GM15510 (cell line): ENCODE measurements around the gene DRC1.

Experiments used
- POLR2A ChIP-seq: IDR thresholded peaks from 3 replicates; pipeline ENCODE4 v1.6.1; 2011; ENCODE audit warnings: borderline replicate concordance; ENCODE audit not compliant: insufficient read length; ENCODE audit errors: extremely low read depth

DRC1 gene

GRCh38 chr2:26485725-26486418 is 84.2 kb downstream of the DRC1 start:
- TF ChIP-seq POLR2A = no peak

DNA sequence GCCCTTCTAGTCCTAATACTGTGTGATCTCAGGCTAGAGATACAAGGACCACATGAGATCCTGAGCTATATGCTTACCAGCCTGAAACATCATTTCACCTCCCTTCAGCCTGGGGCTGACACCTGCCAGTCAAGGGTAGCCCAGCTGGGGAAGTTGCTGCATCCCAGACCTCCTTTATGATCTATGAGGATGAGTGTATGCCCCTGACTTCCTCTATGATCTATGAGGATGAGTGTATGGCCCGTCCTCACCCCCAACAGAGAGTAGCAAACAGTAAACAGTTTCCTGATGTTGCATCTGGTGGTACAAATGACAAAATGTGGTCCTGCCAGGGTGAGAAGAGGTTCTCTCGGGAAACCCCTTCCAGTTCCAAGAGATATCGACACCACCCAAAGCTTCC is 85.1 kb downstream of the DRC1 start:
- no peak for TF ChIP-seq POLR2A

GRCh38 chr2:26487192-26487591 is 85.5 kb downstream of the DRC1 start:
- TF ChIP-seq POLR2A = no peak

DNA sequence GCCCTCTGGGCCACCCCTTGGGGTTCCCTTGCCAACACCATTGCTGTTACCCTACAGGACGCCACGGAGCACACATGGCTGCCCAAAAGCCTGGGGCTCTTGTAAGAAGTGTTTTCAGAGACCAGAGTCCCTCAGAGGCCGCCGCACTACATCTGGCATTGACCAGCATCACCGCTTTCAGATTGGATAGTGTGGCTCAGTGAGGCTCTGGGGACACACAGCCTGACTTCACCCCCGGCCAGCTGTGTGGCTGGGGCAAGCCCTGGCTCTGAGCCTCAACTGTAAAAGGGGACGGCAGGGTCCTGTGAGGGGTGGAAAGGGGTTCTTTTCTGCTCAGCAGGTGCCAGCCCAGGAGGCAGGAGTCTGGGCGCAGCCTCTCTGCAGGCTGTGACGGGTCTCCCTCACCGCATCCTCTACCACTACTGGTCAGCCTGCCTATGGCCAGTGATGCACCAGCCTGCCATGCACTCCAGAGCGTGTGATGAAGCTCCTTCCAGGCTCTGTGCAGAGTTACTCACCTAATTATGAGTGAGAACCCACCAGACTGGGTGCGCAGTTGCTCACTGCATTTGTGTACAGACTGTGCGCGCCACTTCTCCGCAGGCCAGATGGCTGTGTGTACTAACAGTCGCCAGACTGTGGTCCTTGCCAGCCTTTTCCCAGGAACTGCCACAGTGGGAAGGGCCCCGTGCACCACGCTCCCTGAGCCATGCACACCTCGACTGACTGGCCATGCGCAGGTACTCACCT is 86.9 kb downstream of the DRC1 start:
- no peak for TF ChIP-seq POLR2A

- TF ChIP-seq POLR2A = no peak
Observed at GRCh38 chr2:26489213-26489850, 87.6 kb downstream of the DRC1 start.

GRCh38 chr2:26491563-26492167 is 89.9 kb downstream of the DRC1 start:
- no peak for TF ChIP-seq POLR2A

DNA sequence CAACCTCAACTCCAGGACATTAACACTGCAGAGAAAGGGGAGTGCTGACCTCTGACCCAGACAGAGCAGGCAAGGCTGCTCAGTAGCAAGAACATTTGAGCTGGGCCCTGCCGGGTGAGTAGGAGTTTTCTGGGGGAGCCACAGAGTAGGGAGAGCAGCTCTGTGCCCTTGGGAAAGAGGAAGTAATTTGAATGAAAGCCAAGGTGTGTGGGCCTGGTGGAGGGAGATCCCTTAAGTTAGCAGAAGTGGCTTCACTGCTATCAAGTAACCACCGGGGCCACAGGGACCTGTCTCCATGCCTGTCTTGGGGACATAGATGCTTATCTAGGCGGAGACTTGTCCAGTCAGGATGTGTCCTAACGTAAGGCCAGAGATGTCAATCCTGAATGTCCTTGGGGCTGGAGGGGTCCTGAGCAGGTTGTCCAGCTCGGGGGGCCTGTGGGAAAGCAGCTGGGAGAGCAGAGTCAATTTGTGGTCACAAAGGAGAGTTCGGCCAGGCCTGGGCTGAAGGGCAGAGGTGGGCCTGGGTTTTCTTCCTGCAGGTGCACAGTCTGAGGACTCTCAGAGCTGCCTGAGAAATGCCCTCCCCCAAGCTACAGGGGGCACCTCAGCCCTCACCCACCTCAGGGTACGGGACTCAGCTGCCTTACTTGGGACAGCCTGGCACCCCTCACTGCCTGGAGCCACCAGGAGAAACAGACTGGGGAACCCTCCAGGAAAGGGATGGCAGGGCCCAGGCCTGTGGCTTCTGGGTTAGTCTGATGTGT is 91.2 kb downstream of the DRC1 start:
- no peak for TF ChIP-seq POLR2A

GRCh38 chr2:26493566-26493965 is 91.8 kb downstream of the DRC1 start:
- TF ChIP-seq POLR2A = no peak

GRCh38 chr2:26494199-26494598 is 92.5 kb downstream of the DRC1 start:
- TF ChIP-seq POLR2A = no peak

DNA sequence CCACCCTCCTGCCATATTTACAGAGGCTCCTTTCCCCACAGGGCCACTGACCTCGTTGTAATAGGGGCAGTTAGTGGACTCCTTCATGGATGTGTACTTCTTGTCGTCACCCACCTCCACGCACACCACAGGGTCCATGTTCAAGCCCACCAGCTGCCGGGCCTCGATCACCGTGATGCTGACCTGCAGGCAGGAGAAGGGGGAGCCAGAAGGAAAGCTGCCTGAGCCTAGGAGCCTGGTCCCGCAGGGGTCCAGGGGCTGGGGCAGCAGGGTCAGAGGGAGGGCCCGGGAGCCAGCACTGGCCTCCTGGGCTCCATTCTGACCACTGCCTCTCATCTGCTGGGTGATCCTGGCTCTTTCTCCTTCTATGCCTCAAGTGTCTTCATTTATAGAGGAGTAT is 93.2 kb downstream of the DRC1 start:
- no peak for TF ChIP-seq POLR2A

DNA sequence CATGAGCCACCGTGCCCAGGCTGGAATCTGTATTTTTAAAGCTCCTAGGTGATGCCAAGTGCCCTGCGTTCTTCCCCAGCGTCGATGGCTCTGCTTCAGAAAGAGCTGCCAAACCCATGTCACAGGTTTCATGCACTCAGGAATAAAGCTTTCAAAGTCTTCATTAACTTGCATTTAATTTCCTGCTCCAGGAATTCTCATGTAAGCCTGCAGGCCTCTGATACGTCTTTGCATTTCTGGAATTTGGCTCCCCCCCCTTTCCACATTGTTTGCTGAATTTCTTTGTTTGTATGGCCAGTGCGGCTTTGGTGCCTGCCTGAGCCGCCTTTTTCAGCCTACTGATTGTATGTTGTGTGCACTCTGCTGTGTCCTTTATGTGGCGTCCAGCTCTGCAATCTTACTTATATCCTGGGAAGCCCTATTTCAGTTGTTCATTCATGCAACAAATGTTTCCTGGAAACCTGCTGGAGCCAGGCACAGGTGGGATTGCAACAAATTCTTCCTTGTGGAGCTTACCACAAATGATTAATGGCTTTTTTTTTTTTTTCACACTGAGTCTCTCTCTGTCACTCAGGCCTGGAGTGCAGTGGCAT is 94.1 kb downstream of the DRC1 start:
- no peak for TF ChIP-seq POLR2A

DNA sequence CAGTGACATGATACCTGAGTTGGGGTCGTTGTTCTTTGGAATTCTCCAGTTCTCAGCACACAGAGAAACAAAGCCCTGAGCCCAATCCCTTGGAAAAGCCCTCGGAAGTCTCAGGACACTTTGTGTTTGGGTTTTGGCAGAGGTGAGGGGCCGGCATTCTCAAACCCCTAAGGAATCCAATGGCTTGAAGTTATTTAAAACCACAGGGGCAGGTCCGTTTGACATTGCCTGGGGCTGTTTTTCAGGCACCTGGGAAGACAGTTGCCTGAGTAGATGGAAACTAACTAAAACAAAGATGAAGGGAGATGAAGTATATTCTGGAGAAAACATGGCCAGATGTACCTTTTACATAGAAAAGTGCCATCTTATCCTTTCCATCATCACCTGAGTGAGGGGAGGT is 98.7 kb downstream of the DRC1 start:
- TF ChIP-seq POLR2A = no peak

- TF ChIP-seq POLR2A = no peak
Observed at GRCh38 chr2:26503231-26503880, 101.6 kb downstream of the DRC1 start.

DNA sequence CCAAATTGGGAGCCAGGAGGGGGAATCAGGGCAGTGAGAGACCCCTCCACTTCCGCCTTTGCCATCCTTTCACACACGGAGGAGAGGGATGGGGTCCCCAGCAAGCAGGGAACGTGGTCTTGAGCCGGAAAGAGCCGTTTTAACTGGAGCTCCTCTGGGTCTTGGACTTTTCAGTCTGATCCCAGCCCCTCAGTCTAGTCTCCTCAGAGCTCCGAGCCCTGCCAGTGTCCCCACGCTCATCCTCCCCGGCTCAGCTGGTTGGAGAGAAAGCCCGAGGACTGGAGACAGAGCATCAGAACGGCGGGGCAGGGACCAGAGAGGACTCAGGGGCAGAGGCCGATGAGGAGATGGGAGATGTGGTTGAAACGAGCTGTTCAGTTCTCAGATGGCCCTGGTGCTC is 102.3 kb downstream of the DRC1 start:
- no peak for TF ChIP-seq POLR2A
